Measurements from ENCODE around the gene SATB2. TPM values are rescaled to one million over a fixed set of nuclear protein-coding genes. Genes with fewer than 3 reads are reported as not detected.

The SATB2 gene
- total RNA-seq, 1 donor from 2014 or later, result 5.0 TPM

DNA sequence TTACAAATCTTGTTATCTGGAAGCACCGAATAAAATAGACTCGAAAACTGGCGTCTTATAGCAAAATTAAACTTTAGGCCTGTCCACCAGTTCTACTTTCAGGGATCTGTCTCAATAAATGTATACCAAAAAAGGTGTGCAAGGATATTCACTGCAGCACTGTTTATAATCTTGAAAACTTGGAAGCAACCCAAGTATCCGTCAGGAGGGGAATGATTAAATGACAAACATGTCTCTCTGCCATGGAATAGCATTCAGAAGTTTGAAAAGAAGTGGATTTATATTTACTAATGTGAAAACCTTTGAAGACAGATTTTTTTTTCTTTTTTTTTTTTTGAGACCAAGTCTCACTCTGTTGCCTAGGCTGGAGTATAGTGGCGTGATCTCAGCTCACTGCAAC lies 32.3 kb upstream of the SATB2 start:
- H3K4me3 ChIP-seq, result no peak overlapping the region
- no peaks in the 10 kb centered on the region for H3K36me3 ChIP-seq
- no peaks in the 10 kb centered on the region for H3K4me1 ChIP-seq
- TF ChIP-seq, protein P1, sequence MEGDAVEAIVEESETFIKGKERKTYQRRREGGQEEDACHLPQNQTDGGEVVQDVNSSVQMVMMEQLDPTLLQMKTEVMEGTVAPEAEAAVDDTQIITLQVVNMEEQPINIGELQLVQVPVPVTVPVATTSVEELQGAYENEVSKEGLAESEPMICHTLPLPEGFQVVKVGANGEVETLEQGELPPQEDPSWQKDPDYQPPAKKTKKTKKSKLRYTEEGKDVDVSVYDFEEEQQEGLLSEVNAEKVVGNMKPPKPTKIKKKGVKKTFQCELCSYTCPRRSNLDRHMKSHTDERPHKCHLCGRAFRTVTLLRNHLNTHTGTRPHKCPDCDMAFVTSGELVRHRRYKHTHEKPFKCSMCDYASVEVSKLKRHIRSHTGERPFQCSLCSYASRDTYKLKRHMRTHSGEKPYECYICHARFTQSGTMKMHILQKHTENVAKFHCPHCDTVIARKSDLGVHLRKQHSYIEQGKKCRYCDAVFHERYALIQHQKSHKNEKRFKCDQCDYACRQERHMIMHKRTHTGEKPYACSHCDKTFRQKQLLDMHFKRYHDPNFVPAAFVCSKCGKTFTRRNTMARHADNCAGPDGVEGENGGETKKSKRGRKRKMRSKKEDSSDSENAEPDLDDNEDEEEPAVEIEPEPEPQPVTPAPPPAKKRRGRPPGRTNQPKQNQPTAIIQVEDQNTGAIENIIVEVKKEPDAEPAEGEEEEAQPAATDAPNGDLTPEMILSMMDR (IDR thresholded peaks at IDR 0.05), result no peak
- ATAC-seq (no peak), DNase-seq (no peak)
- no peaks in the 10 kb centered on the region for H3K9me3 ChIP-seq
- H3K27me3 ChIP-seq (ENCODE audit: low read depth), result peaks cover 2% of the 10 kb centered on the region
- no peak overlapping the region for H3K27ac ChIP-seq
- intact Hi-C loops (cut with DNase I), result no loop called here

DNA sequence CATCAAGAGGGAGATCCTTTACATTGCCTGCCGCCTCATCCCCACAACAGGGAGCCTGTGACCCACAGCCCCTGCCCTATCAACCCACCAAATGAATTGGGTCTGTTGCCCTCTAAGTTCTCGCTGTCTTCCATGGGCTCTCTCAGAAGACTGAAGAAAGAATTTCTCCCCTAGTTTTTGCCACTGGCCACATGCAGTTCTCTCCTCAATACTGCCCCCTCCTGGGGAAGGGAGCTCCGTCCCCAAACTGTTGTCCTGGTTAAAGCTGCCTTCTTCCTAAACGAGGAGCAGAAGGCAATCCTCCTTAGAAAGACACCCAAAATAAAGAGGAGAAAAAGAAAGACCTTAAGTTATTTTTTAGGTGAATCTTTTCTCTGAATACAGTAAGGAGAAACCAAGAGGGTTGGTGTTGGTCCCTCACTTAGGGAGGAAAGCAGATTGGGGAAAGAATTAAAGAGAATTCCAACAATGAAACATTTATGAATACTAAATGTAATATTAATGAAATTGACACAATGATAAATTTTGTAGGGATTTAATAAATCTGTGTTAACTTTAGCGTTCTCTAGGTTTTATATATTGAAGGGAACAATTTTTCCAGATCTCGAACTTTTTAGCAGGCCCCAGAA lies 31.1 kb upstream of the SATB2 start:
- Histone ChIP-seq H3K36me3 (no peaks in the 10 kb centered on the region), H3K4me1 (no peaks in the 10 kb centered on the region), H3K27ac (no peak overlapping the region), H3K4me3 (no peak overlapping the region), H3K27me3 (ENCODE audit: low read depth) (no peaks in the 10 kb centered on the region), H3K9me3 (no peaks in the 10 kb centered on the region)
- TF ChIP-seq, protein P1 (IDR thresholded peaks at IDR 0.05), result peak; percentile 75
- DNase-seq (no peak), ATAC-seq (peak; percentile 51 to 64)
- intact Hi-C loops (cut with DNase I), result no loop called here

DNA sequence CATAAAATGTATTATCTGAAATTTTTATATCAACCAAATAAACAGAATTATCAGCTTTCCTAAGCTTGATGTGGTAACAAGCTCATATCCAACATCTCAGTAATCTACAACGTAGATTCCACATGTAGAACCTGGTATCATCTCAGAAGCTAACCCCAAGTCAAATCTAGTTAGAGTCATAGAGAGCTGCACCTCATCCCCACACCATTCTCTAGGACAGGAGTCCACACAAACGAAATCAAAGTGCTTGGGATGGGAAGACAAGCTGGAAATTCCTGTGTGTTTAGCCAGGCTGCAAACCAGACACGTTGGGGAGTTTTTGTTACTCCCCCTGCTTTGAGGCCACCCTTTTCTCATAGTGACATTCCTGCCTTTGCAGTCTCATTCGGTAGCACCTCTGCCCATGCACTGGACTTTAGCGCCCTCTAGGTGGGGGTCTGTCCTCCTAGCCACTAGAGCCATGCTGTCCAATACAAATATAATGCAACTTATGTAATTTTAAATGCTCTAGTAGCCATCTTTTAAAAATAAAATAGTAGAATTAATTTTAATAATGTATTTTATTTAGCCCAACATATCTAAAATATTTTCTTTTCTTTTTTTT lies 28.1 kb upstream of the SATB2 start:
- Histone ChIP-seq H3K36me3 (no peaks in the 10 kb centered on the region), H3K27ac (no peak overlapping the region), H3K4me1 (no peaks in the 10 kb centered on the region), H3K4me3 (no peak overlapping the region), H3K27me3 (ENCODE audit: low read depth) (no peaks in the 10 kb centered on the region), H3K9me3 (no peaks in the 10 kb centered on the region)
- TF ChIP-seq, protein P1 (IDR thresholded peaks at IDR 0.05), result peak; percentile 61
- ATAC-seq (peak; percentile 74 to 80), DNase-seq (peak; percentile 49)
- intact Hi-C loops (cut with DNase I), result no loop called here

DNA sequence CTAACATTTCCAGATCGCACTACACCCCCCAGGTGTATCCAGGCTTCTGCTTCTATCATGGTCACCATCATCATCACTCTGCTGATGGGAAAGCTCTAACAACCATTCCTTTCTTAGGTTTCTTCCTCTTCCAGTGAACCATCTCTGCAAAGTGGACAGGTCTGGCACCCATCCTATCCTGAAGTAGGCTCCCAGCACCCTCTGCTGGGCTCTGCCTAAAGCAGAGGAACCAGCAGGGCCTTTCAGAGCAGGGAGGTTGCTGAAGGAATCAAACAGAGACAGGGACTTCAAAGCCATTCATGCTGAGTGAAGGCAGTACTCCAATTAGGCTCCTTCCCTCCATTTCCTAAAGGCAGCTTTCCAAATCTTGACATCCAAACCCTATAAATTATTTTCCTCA lies 27.2 kb upstream of the SATB2 start:
- Histone ChIP-seq H3K4me3 (no peak overlapping the region), H3K4me1 (no peaks in the 10 kb centered on the region), H3K27me3 (ENCODE audit: low read depth) (no peaks in the 10 kb centered on the region), H3K9me3 (no peaks in the 10 kb centered on the region), H3K27ac (no peak overlapping the region), H3K36me3 (no peaks in the 10 kb centered on the region)
- no peak for ATAC-seq
- no peak for DNase-seq
- TF ChIP-seq, protein P1 (IDR thresholded peaks at IDR 0.05), result no peak
- intact Hi-C loops (cut with DNase I), result no loop called here

DNA sequence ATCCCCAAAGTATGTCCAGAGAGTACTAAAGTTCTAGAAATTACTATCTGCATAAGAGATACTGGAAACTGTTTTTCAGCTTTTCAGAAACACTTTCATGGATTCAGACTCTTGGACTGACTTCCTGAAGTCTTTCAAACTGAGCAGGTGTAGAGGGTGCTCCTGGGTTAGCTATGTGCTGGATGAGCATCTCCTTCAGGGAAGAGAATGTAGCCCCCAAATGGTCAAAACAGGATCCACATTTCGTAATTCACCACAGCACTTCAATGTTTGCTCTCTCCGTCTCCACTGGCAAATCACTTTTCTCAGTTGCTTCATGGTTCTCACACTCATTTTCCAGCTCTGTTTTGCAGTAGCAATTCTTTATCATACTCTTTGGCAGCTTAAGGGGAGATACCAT lies 23.2 kb upstream of the SATB2 start:
- intact Hi-C loops (cut with DNase I), result no loop called here
- H3K4me1 ChIP-seq, result no peaks in the 10 kb centered on the region
- ATAC-seq, result no peak

More for the DNA sequence above, 23.2 kb upstream of the SATB2 start:
- no peak overlapping the region for H3K4me3 ChIP-seq
- peaks cover 5% of the 10 kb centered on the region for H3K27me3 ChIP-seq (ENCODE audit: low read depth)
- TF ChIP-seq, protein P1 (IDR thresholded peaks at IDR 0.05), result no peak
- no peak for DNase-seq
- no peaks in the 10 kb centered on the region for H3K9me3 ChIP-seq
- H3K36me3 ChIP-seq, result no peaks in the 10 kb centered on the region
- no peak overlapping the region for H3K27ac ChIP-seq
